ENCODE results near the gene NPHP4. TPM values are rescaled to one million over a fixed set of nuclear protein-coding genes. Genes with fewer than 3 reads are reported as not detected.

The NPHP4 gene
- total RNA-seq (2014; rRNA removed; shearing (Covaris generic); ENCODE audit: low replicate concordance) = 3.5 and 6.1 TPM in 2 replicates

- DNase-seq (ENCODE audit: low read depth) = peak; percentile 99
- in situ Hi-C loops (cut with HindIII; ENCODE audit: low pct_unique_long_range_greater_than_20kb, low sequenced_read_pairs) = no loop called here
These were observed at the start of gene NPHP4 for GRCh38 chr1:5992026-5992813. Gene NPHP4 (minus strand): TSS chr1:5992425. CDS start chr1:5986289, 6,136 bp downstream.

DNA sequence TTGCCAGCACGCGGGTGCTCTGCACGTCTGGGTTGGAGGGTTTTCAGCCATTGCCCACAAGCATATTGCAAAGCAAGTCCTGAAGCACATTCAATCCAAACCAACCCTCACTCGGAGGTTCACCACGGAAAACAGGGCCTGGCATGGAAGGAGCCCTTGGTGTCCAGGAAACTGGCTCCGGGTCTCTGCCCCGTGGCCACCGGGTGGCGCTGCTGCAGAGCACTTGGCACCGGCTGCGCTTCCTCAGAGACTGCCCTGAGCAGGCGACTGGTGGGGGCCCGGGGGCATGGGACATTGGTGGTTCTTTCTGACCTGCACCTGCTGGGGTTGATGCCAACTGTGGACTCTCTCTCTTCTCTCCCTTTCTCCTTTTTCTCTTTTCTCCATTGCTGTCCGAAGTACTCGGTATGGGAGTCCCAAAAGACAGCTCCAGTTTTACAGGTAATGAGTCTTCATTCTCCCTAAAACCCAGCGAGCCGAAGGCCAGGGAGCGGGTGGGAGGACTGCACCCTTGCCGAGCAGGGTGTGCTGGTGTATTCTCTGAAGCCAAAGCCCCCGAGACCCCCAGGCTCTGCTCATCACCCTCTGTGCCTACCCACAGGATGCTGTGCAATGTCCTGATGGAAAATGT lies 49.3 kb upstream of the NPHP4 start:
- no peak for DNase-seq (ENCODE audit: low read depth)
- in situ Hi-C loops (cut with HindIII; ENCODE audit: low pct_unique_long_range_greater_than_20kb, low sequenced_read_pairs) = no loop called here

DNA sequence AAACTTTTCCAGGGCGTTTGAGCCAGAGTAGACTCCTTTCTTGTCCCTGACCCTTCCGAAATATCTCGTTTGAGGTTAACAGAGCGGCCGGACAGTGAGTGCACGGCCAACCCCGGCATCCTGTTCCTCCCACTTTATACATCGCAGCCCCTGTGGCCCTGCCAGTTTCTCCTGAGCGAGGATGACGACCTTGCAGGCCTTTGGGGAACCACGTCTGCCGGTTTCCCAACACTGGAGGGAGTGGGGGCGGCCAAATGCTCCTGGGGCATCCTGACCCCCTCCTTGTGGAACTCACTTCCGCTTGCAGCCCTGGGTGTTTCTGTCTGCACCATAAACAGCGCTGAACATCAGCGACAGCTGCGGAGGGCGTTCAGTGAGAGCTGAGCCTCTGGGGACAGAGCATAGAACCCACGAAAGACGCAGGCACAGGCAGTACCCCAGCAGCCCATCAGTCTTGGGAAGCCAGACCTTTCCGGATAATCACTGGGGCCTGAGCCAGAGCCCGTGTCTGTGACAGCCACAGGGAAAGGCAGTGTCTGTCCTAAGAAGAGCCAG lies 48.7 kb upstream of the NPHP4 start:
- in situ Hi-C loops (cut with HindIII; ENCODE audit: low pct_unique_long_range_greater_than_20kb, low sequenced_read_pairs) = no loop called here
- DNase-seq (ENCODE audit: low read depth) = no peak

GRCh38 chr1:6040444-6040843 lies 48.2 kb upstream of the NPHP4 start:
- in situ Hi-C loops (cut with HindIII; ENCODE audit: low pct_unique_long_range_greater_than_20kb, low sequenced_read_pairs) = no loop called here
- no peak for DNase-seq (ENCODE audit: low read depth)

GRCh38 chr1:6039031-6039430 lies 46.8 kb upstream of the NPHP4 start:
- in situ Hi-C loops (cut with HindIII; ENCODE audit: low pct_unique_long_range_greater_than_20kb, low sequenced_read_pairs) = no loop called here
- DNase-seq (ENCODE audit: low read depth) = no peak

DNA sequence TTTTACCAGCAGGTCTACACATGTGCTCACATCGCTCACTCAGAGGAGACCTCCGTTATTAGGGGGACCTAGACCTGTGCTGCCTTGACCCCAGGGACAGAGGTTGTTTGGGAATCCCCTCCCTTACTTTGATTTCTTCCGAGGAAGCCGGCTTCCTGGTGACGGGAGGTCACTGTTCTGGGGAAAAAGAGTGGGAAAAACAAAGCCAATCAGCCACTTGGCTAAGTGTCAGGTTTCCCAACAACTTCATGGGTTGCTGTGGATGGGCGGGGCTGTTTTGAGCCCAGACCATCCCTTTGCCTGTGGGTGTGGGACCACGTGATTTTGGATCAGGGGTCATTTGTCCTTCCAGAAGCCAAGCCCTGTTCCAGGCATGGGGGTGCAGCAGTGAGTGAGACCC lies 46.4 kb upstream of the NPHP4 start:
- in situ Hi-C loops (cut with HindIII; ENCODE audit: low pct_unique_long_range_greater_than_20kb, low sequenced_read_pairs) = no loop called here
- no peak for DNase-seq (ENCODE audit: low read depth)

DNA sequence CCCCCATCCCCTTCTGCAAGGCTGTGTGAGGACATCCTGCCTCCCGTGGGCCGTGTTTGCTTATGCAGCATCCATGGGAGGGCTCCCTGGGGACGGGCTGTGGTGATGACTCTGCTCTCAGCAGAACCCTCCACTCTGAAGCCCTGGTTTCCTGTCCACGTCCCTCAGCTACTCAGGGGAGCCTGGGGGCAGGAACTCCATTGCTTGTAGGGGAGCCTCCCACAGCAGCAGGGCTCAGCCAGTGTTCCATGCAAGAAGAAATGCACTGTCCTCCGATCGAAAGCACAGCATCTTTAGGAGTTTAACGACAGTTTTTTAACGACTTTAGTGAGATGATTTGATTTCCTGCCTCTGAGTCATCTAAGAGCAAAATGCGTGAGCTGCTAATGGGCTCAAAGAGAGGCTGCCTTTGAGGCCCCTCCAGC lies 45.1 kb upstream of the NPHP4 start:
- DNase-seq (ENCODE audit: low read depth) = no peak
- in situ Hi-C loops (cut with HindIII; ENCODE audit: low pct_unique_long_range_greater_than_20kb, low sequenced_read_pairs) = no loop called here

- in situ Hi-C loops (cut with HindIII; ENCODE audit: low pct_unique_long_range_greater_than_20kb, low sequenced_read_pairs) = no loop called here
- no peak for DNase-seq (ENCODE audit: low read depth)
These were observed 43.5 kb upstream of the NPHP4 start for GRCh38 chr1:6035719-6036118.

DNA sequence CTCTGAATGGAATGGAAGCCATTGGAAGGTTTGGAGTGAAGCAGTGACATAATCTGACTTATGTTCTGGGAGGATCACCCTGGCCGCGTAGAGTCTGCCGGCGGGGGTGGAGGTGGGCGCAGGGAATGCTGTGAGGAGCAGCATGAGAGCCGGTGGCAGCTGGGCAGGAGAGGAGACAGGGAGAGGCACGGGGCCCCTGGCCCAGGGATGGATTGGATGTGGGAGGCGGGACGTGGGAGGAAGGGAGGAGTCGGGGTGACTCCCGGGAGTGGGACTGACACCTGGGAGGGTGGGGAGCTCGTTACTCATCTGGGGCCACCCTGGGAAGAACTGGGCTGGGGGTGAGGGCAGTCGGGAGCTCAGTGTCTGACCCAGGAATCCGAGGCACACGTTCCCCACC lies 43.1 kb upstream of the NPHP4 start:
- in situ Hi-C loops (cut with HindIII; ENCODE audit: low pct_unique_long_range_greater_than_20kb, low sequenced_read_pairs) = no loop called here
- no peak for DNase-seq (ENCODE audit: low read depth)

DNA sequence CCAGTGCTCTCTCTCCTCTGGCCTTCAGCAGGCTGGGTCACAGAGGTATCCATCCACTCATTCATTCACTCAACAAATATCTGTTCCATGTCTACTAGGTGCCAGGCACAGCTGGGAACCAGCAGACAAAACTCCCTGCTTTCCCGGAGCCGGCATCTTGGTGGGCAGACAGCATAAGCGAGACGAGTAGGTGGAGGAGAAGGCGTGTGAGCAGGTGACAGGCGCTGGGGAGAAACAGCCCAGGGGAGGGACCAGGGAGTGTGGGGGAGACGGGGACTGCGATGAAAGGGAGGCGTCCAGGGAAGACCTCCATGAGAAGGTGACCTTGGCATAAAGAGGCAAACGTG lies 42.5 kb upstream of the NPHP4 start:
- in situ Hi-C loops (cut with HindIII; ENCODE audit: low pct_unique_long_range_greater_than_20kb, low sequenced_read_pairs) = no loop called here

GRCh38 chr1:6033986-6034749 lies 41.9 kb upstream of the NPHP4 start:
- in situ Hi-C loops (cut with HindIII; ENCODE audit: low pct_unique_long_range_greater_than_20kb, low sequenced_read_pairs) = no loop called here
- DNase-seq (ENCODE audit: low read depth) = no peak

More for the DNA sequence above, 42.5 kb upstream of the NPHP4 start:
- no peak for DNase-seq (ENCODE audit: low read depth)

DNA sequence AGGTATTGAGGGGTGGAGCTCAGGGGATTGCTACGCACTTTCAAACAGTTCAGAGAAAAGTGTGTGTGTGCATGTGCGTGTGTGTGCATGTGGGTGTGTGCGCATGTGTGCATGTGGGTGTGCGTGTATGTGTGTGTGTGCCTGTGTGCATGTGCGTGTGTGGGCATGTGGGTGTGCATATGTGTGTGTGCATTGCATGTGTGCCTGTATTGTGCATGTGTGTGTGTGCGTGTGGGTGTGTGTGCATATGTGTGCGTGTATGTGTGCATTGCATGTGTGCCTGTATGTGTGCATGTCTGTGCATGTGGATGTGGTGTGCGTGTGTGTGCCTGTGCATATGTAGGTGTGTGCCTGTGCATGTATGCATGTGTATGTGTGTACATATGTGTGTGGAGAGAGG lies 40.9 kb upstream of the NPHP4 start:
- no peak for DNase-seq (ENCODE audit: low read depth)
- in situ Hi-C loops (cut with HindIII; ENCODE audit: low pct_unique_long_range_greater_than_20kb, low sequenced_read_pairs) = no loop called here

GRCh38 chr1:6030547-6031261 lies 38.5 kb upstream of the NPHP4 start:
- DNase-seq (ENCODE audit: low read depth) = no peak

GRCh38 chr1:6030132-6030531 lies 37.9 kb upstream of the NPHP4 start:
- in situ Hi-C loops (cut with HindIII; ENCODE audit: low pct_unique_long_range_greater_than_20kb, low sequenced_read_pairs) = no loop called here
- no peak for DNase-seq (ENCODE audit: low read depth)

More at GRCh38 chr1:6030547-6031261, 38.5 kb upstream of the NPHP4 start:
- in situ Hi-C loops (cut with HindIII; ENCODE audit: low pct_unique_long_range_greater_than_20kb, low sequenced_read_pairs) = no loop called here

GRCh38 chr1:6029351-6029750 lies 37.1 kb upstream of the NPHP4 start:
- in situ Hi-C loops (cut with HindIII; ENCODE audit: low pct_unique_long_range_greater_than_20kb, low sequenced_read_pairs) = no loop called here
- no peak for DNase-seq (ENCODE audit: low read depth)

DNA sequence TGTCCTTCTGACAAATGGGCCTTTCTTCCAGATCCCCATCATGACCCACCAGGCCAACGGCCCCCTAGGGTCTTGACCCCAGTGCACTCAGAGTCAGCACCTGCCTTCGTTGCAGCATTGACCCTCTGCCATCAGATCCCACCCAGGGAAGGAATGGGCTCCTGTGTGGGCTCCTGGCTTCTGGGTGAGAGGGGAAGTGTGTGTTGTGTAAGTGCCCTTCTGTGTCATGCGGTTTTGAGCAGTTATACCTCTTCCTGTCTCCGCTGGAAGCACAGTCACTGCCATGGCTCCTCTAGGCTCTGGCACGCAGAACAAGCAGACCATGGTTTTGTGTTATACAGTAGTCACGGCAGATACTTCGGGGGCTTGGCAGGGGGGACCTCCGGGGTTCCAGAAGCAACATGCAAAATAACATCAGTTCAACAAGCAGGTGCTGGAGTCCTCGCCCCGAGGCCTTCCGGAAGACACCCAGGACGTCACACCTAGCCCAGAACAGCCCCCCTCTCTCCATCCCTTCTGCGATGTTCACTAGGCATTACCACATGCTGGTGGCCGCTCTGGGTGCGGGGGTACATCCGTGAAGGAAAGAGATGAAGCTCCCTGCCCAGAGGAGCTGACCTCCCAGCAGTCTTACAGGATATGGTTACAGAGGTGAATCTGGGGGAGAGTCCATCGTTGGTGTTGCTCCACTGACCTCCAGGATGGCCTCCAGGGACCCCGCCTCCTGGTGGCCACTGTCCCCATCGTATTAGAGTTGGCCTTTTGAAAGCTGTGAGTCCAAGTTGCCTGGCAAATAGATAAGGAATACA lies 36.0 kb upstream of the NPHP4 start:
- no peak for DNase-seq (ENCODE audit: low read depth)
- in situ Hi-C loops (cut with HindIII; ENCODE audit: low pct_unique_long_range_greater_than_20kb, low sequenced_read_pairs) = no loop called here

DNA sequence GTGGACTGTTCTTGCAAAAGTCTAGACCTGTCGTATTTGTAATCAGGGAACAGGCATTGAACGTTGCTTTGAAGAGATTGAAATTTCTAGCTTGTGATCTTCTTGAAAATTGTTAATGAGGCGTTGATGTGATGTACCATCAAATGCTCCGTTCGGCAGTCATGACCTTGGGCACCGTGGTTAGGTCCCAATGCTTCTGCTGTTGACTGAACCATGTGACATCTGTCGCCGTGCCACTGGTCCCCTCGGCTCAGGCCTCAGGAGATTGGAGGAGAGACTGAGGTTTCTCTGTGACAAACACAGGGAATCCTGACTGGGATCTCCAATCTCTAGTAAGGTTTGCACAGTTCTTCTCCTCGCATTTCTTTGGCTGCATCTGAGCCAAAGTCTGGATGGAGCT lies 35.4 kb upstream of the NPHP4 start:
- DNase-seq (ENCODE audit: low read depth) = no peak
- in situ Hi-C loops (cut with HindIII; ENCODE audit: low pct_unique_long_range_greater_than_20kb, low sequenced_read_pairs) = no loop called here
